ENCODE results near the gene DIAPH3. TPM values are rescaled to one million over a fixed set of nuclear protein-coding genes. Genes with fewer than 3 reads are reported as not detected.

DIAPH3 gene
- total RNA-seq, 2 donors from 2014 or later: 23.6 to 25.7 TPM

- Histone ChIP-seq H3K36me3 (ENCODE audit: control insufficient read depth, insufficient read depth, low read length) (peaks cover 78% of the 10 kb centered on the region), H3K9me3 (ENCODE audit: control insufficient read depth, low read length) (no peaks in the 10 kb centered on the region), H3K4me3 (ENCODE audit: low read length) (no peak overlapping the region), H3K27ac (ENCODE audit: low read depth, low read length) (no peak overlapping the region), H3K27me3 (ENCODE audit: control insufficient read depth, insufficient read depth, low read length, poor library complexity, severe bottlenecking) (no peaks in the 10 kb centered on the region), H3K9ac (ENCODE audit: extremely low read depth, low read length, poor library complexity, severe bottlenecking) (no peak overlapping the region), H3K4me1 (ENCODE audit: control insufficient read depth, insufficient read depth, low read length) (no peaks in the 10 kb centered on the region)
- Mint-ChIP-seq H3K27ac (no peak overlapping the region), H3K36me3 (ENCODE audit: low read depth) (peaks cover 6% of the 10 kb centered on the region), H3K4me3 (no peak overlapping the region), H3K4me1 (no peaks in the 10 kb centered on the region), H3K27me3 (ENCODE audit: insufficient read depth) (no peaks in the 10 kb centered on the region), H3K9me3 (no peaks in the 10 kb centered on the region)
- 100% methylated on average over 1 of the region's 1 CpG for WGBS, 2 experiments (ENCODE audit: insufficient coverage in 1 of 2, insufficient read length in 1 of 2)
- TF ChIP-seq CTCF (conservative IDR thresholded peaks at IDR 0.05): no peak
- DNase-seq: no peak
These were observed 127.9 kb downstream of the DIAPH3 start for GRCh38 chr13:60035874-60036273.

GRCh38 chr13:60032851-60033250 lies 130.9 kb downstream of the DIAPH3 start:
- no peaks in the 10 kb centered on the region for H3K4me1 ChIP-seq (ENCODE audit: control insufficient read depth, insufficient read depth, low read length)
- DNase-seq: no peak
- Mint-ChIP-seq H3K36me3 (ENCODE audit: low read depth) (peaks cover 6% of the 10 kb centered on the region), H3K27ac (no peak overlapping the region), H3K27me3 (ENCODE audit: insufficient read depth) (no peaks in the 10 kb centered on the region), H3K9me3 (no peaks in the 10 kb centered on the region), H3K4me3 (no peak overlapping the region), H3K4me1 (peaks cover 3% of the 10 kb centered on the region)
- WGBS, 2 experiments (ENCODE audit: insufficient coverage in 1 of 2, insufficient read length in 1 of 2): 88 to 100% methylated on average over 1 of the region's 1 CpG
- no peak for TF ChIP-seq CTCF (conservative IDR thresholded peaks at IDR 0.05)
- H3K9me3 ChIP-seq (ENCODE audit: control insufficient read depth, low read length): no peaks in the 10 kb centered on the region
- no peaks in the 10 kb centered on the region for H3K27me3 ChIP-seq (ENCODE audit: control insufficient read depth, insufficient read depth, low read length, poor library complexity, severe bottlenecking)
- H3K4me3 ChIP-seq (ENCODE audit: low read length): no peak overlapping the region
- H3K9ac ChIP-seq (ENCODE audit: extremely low read depth, low read length, poor library complexity, severe bottlenecking): no peak overlapping the region
- H3K36me3 ChIP-seq (ENCODE audit: control insufficient read depth, insufficient read depth, low read length): peaks cover 68% of the 10 kb centered on the region
- no peak overlapping the region for H3K27ac ChIP-seq (ENCODE audit: low read depth, low read length)

- peaks cover 46% of the 10 kb centered on the region for H3K36me3 ChIP-seq (ENCODE audit: control insufficient read depth, insufficient read depth, low read length)
- 95 to 96% methylated on average over 3 of the region's 3 CpGs for WGBS, 2 experiments (ENCODE audit: insufficient coverage in 1 of 2, insufficient read length in 1 of 2)
- DNase-seq: no peak
- Mint-ChIP-seq H3K4me3 (no peak overlapping the region), H3K27me3 (ENCODE audit: insufficient read depth) (no peaks in the 10 kb centered on the region), H3K4me1 (peaks cover 3% of the 10 kb centered on the region), H3K36me3 (ENCODE audit: low read depth) (peaks cover 9% of the 10 kb centered on the region), H3K9me3 (no peaks in the 10 kb centered on the region), H3K27ac (no peak overlapping the region)
- H3K4me3 ChIP-seq (ENCODE audit: low read length): no peak overlapping the region
- H3K27me3 ChIP-seq (ENCODE audit: control insufficient read depth, insufficient read depth, low read length, poor library complexity, severe bottlenecking): no peaks in the 10 kb centered on the region
- H3K27ac ChIP-seq (ENCODE audit: low read depth, low read length): no peak overlapping the region
- no peak overlapping the region for H3K9ac ChIP-seq (ENCODE audit: extremely low read depth, low read length, poor library complexity, severe bottlenecking)
- no peaks in the 10 kb centered on the region for H3K4me1 ChIP-seq (ENCODE audit: control insufficient read depth, insufficient read depth, low read length)
- no peak for TF ChIP-seq CTCF (conservative IDR thresholded peaks at IDR 0.05)
- H3K9me3 ChIP-seq (ENCODE audit: control insufficient read depth, low read length): no peaks in the 10 kb centered on the region
These were observed 135.7 kb downstream of the DIAPH3 start for GRCh38 chr13:60028021-60028420.

Data from endodermal cell (in vitro differentiated cells).